ENCODE measurements around the gene FRMD8. TPM values are rescaled to one million over a fixed set of nuclear protein-coding genes. Genes with fewer than 3 reads are reported as not detected.

The FRMD8 gene
- total and polyA plus RNA-seq, 9 of the 15 experiments (the other 6 are each of a cell fraction or from before 2014, with no cell fraction given), result 4.5 to 54.5 (median 15.8) TPM

DNA sequence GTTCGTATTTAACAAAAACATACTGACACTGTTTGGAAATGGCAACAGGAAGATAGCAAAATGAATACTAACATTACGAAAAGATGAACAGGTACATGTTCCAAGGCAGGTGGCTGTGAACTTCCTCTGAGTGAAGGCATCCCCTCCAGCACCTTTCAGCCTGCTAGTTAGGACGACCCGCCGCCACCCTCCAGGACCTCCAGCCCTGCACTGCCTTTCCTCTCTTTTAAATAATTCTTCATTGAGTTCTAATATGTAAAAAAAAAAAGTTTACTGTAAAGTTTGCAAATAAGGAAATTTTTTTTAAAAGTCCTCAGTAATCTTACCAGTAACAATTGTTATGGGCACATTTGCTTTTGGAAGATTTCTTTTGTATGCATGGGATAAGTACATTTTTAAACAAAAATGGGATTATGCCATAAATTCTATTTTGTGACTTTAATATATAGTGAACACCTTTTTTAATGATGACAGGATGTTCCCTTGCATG is 42.2 kb downstream of the FRMD8 start (continued):
- TF ChIP-seq BCLAF1 (IDR thresholded peaks at IDR 0.05; ENCODE audit: borderline replicate concordance in 1 of 2, control insufficient read depth in 1 of 2, low read depth in 2 of 2, low read length in 1 of 2), result no peak; a peak in 2 of 4 replicates
- TF ChIP-seq ZNF583 (CRISPR knock-in tag; IDR thresholded peaks at IDR 0.05), result no peak
- no peak for TF ChIP-seq MAFK (IDR thresholded peaks at IDR 0.05; ENCODE audit: low read length)
- no peak for TF ChIP-seq GTF2B (IDR thresholded peaks at IDR 0.05; ENCODE audit: extremely low read depth, insufficient read length)
- TF ChIP-seq ZNF699 (CRISPR knock-in tag; IDR thresholded peaks at IDR 0.05; ENCODE audit: insufficient replicate concordance), result no peak
- TF ChIP-seq CHD1 (IDR thresholded peaks at IDR 0.05; ENCODE audit: low read length), result peak; percentile 66
- TF ChIP-seq RBM15 (IDR thresholded peaks at IDR 0.05; ENCODE audit: insufficient read depth, low read length), result no peak
- no peak for TF ChIP-seq POLR2A (conservative IDR thresholded peaks at IDR 0.05)
- TF ChIP-seq MIER1 (IDR thresholded peaks at IDR 0.05; ENCODE audit: low read depth), result no peak
- no peak for TF ChIP-seq LCOR (CRISPR knock-in tag; IDR thresholded peaks at IDR 0.05)
- no peak for TF ChIP-seq FOXK1 (CRISPR knock-in tag; IDR thresholded peaks at IDR 0.05; ENCODE audit: borderline replicate concordance)
- TF ChIP-seq POLR2B (IDR thresholded peaks at IDR 0.05; ENCODE audit: low read depth, partially characterized antibody), result peak; percentile 1
- TF ChIP-seq TAF15 (IDR thresholded peaks at IDR 0.05; ENCODE audit: low read depth, low read length), result no peak
- no peak for TF ChIP-seq GATAD2A (IDR thresholded peaks at IDR 0.05)
- TF ChIP-seq, protein P1, sequence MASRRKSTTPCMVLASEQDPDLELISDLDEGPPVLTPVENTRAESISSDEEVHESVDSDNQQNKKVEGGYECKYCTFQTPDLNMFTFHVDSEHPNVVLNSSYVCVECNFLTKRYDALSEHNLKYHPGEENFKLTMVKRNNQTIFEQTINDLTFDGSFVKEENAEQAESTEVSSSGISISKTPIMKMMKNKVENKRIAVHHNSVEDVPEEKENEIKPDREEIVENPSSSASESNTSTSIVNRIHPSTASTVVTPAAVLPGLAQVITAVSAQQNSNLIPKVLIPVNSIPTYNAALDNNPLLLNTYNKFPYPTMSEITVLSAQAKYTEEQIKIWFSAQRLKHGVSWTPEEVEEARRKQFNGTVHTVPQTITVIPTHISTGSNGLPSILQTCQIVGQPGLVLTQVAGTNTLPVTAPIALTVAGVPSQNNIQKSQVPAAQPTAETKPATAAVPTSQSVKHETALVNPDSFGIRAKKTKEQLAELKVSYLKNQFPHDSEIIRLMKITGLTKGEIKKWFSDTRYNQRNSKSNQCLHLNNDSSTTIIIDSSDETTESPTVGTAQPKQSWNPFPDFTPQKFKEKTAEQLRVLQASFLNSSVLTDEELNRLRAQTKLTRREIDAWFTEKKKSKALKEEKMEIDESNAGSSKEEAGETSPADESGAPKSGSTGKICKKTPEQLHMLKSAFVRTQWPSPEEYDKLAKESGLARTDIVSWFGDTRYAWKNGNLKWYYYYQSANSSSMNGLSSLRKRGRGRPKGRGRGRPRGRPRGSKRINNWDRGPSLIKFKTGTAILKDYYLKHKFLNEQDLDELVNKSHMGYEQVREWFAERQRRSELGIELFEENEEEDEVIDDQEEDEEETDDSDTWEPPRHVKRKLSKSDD (conservative IDR thresholded peaks at IDR 0.05; ENCODE audit: low read length), result no peak; the same call in 1 of the 2 replicates
- no peak for TF ChIP-seq TEAD4 (IDR thresholded peaks at IDR 0.05; ENCODE audit: low read length)
- no peak for TF ChIP-seq TEAD4 (CRISPR knock-in tag; IDR thresholded peaks at IDR 0.05; ENCODE audit: borderline replicate concordance)
- TF ChIP-seq SMARCC2 (IDR thresholded peaks at IDR 0.05; ENCODE audit: low read depth), result no peak
- no peak for TF ChIP-seq ATF2 (CRISPR knock-in tag; IDR thresholded peaks at IDR 0.05)
- no peak for TF ChIP-seq HNRNPH1 (optimal IDR thresholded peaks at IDR 0.05; ENCODE audit: low read depth, low read length)
- no peak for TF ChIP-seq BRCA1 (IDR thresholded peaks at IDR 0.05)
- TF ChIP-seq BRCA1 (CRISPR knock-in tag; IDR thresholded peaks at IDR 0.05), result no peak
- peak; percentile 66 for TF ChIP-seq ARHGAP35 (IDR thresholded peaks at IDR 0.05; ENCODE audit: partially characterized antibody)

Data from K562 (cell line).